H1 (cell line): ENCODE measurements around the gene PCDHGA1. TPM values are rescaled to one million over a fixed set of nuclear protein-coding genes. Genes with fewer than 3 reads are reported as not detected.

Experiments
- ASH2L ChIP-seq: fragments of 200-600, 300-600 bp; sonication (generic); IDR thresholded peaks from one replicate; pipeline ENCODE4 v1.7.1; 2017; ENCODE audit warnings: low read length
- CBX8 ChIP-seq: fragments of 300-800, 300-1000 bp; sonication (generic); IDR thresholded peaks from 2 replicates; pipeline ENCODE4 v1.7.1; 2016; ENCODE audit warnings: low read depth, low read length, borderline replicate concordance
- CEBPB ChIP-seq: IDR thresholded peaks from 2 replicates; pipeline ENCODE4 v1.6.1; 2012; ENCODE audit warnings: low read depth, low read length
- CREB1 ChIP-seq: IDR thresholded peaks from 2 replicates; pipeline ENCODE4 v1.6.1; 2012; ENCODE audit warnings: inconsistent platforms
- EGR1 ChIP-seq: IDR thresholded peaks from 2 replicates; pipeline ENCODE4 v1.6.1; 2011; ENCODE audit warnings: low read depth, low read length, borderline replicate concordance
- FOSL1 ChIP-seq: IDR thresholded peaks from 2 replicates; pipeline ENCODE4 v1.6.1; 2011; ENCODE audit warnings: mild to moderate bottlenecking, low read depth, low read length, moderate library complexity; ENCODE audit not compliant: insufficient read depth
- GABPA ChIP-seq: IDR thresholded peaks from 2 replicates; pipeline ENCODE4 v1.6.1; 2011; ENCODE audit warnings: mild to moderate bottlenecking, low read length, moderate library complexity, borderline replicate concordance; ENCODE audit not compliant: insufficient read depth
- JUN ChIP-seq: IDR thresholded peaks from 2 replicates; pipeline ENCODE4 v1.6.1; 2011; ENCODE audit warnings: low read depth, mild to moderate bottlenecking, improper control_type of control experiment, low read length
- KDM4A ChIP-seq: IDR thresholded peaks from one replicate; pipeline ENCODE4 v1.7.1; 2012; ENCODE audit warnings: low read depth, mild to moderate bottlenecking, moderate library complexity, low read length, inconsistent platforms; ENCODE audit not compliant: severe bottlenecking
- KDM5A ChIP-seq: fragments of 200-600 bp; IDR thresholded peaks from 2 replicates; pipeline ENCODE4 v1.7.1; 2012; ENCODE audit warnings: mild to moderate bottlenecking, low read length, inconsistent platforms, mixed read lengths
- MAFK ChIP-seq: IDR thresholded peaks from 2 replicates; pipeline ENCODE4 v1.6.1; 2012; ENCODE audit warnings: low read depth, mild to moderate bottlenecking, improper control_type of control experiment, low read length
- NANOG ChIP-seq: IDR thresholded peaks from 2 replicates; pipeline ENCODE4 v1.6.1; 2011; ENCODE audit warnings: low read length, low read depth, mild to moderate bottlenecking, inconsistent platforms; ENCODE audit not compliant: insufficient read depth, poor library complexity, severe bottlenecking
- POLR2A ChIP-seq, 2 experiments: IDR thresholded peaks; 1 replicate in 1 of 2; 2 replicates in 1 of 2; pipeline ENCODE4 v1.6.1; 2011; ENCODE audit warnings: low read depth in 2 of 2, low read length in 2 of 2, mild to moderate bottlenecking in 2 of 2; ENCODE audit errors: control extremely low read depth in 1 of 2
- POLR2AphosphoS5 ChIP-seq: IDR thresholded peaks from 2 replicates; pipeline ENCODE4 v1.6.1; 2011; ENCODE audit warnings: low read depth, low read length
- RXRA ChIP-seq: IDR thresholded peaks from 2 replicates; pipeline ENCODE4 v1.6.1; 2011; ENCODE audit warnings: low read depth, mild to moderate bottlenecking, low read length, moderate library complexity; ENCODE audit not compliant: insufficient read depth
- SP1 ChIP-seq: IDR thresholded peaks from 2 replicates; pipeline ENCODE4 v1.6.1; 2011; ENCODE audit warnings: low read depth, low read length
- SP2 ChIP-seq: IDR thresholded peaks from 2 replicates; pipeline ENCODE4 v1.6.1; 2012; ENCODE audit warnings: mild to moderate bottlenecking, low read length, inconsistent platforms
- SP4 ChIP-seq: IDR thresholded peaks from 2 replicates; pipeline ENCODE4 v1.6.1; 2012; ENCODE audit warnings: low read length, inconsistent platforms
- SRF ChIP-seq: IDR thresholded peaks from 2 replicates; pipeline ENCODE4 v1.6.1; 2011; ENCODE audit warnings: mild to moderate bottlenecking, low read depth, low read length, moderate library complexity
- TAF7 ChIP-seq: optimal IDR thresholded peaks from 2 replicates; pipeline ENCODE3; 2011; ENCODE audit warnings: low read depth, mild to moderate bottlenecking, inconsistent platforms, low read length, moderate library complexity, borderline replicate concordance
- YY1 ChIP-seq: IDR thresholded peaks from 2 replicates; pipeline ENCODE4 v1.6.1; 2011; ENCODE audit warnings: low read depth, mild to moderate bottlenecking, low read length
- polyA plus RNA-seq, 7 experiments: library from polyadenylated mRNA; depleted of rRNA in 3 of 7; stranded (reverse) in 5 of 7; unstranded in 2 of 7; fragments of >200 nt in 5 of 7; fragments of 200-250 nt in 2 of 7; gene quantifications; 1 replicate in 5 of 7; 2 replicates in 1 of 7; 4 replicates in 1 of 7; pipeline versions ENCODE4 v1.2.1 to v1.2.3, GENCODE V29; 2011 to 2013; ENCODE audit warnings: missing spikeins in 2 of 7, mixed read lengths in 2 of 7
- total RNA-seq: library from RNA; stranded (reverse); fragmentation: NEBNext Ultra II Directional; extraction: Animal tissue kit (Norgen Biotek cat#: 25700); gene quantifications from 2 replicates; pipeline ENCODE4 v1.2.1, GENCODE V29; 2021
- TF ChIP-seq, protein P1 (sequence below): IDR thresholded peaks from 2 replicates; pipeline ENCODE4 v1.6.1; 2011; ENCODE audit warnings: low read depth, mild to moderate bottlenecking, low read length; ENCODE audit not compliant: insufficient read depth
- TF ChIP-seq, protein P2 (sequence below): IDR thresholded peaks from 2 replicates; pipeline ENCODE4 v1.6.1; 2011; ENCODE audit warnings: low read length, improper control_type of control experiment
- TF ChIP-seq, protein P3 (sequence below): IDR thresholded peaks from 2 replicates; pipeline ENCODE4 v1.6.1; 2012; ENCODE audit warnings: low read length, inconsistent platforms

Gene PCDHGA1
- total and polyA plus RNA-seq, 2 of the 8 experiments (the other 6 are each of a cell fraction or from before 2014, with no cell fraction given): 0.57 to 0.89 TPM

DNA sequence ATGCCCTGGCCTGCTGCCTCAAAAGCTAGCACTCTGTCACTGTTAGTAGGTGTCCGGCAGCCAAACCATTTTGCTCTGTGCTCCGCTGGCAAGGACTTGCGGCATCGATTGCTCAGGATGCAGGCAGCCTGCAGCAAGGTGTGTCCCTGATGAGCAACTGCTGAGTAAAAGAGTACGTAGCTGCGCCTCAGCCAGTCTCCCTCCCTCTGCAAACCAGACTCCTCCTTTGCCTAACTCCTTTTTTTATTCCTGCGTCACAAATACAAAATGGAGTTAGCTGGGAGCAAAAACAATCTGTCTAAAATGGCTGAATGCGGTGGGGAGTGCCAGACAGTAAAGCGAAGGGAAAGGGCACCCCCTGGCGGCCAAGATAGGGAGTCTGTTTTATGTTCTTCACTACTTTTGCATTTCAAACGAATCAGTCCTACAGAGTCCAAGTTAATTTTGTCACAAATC is 227.4 kb downstream of the PCDHGA1 start (continued):
- TF ChIP-seq FOSL1: no peak
- no peak for TF ChIP-seq GABPA
- TF ChIP-seq CEBPB: no peak
- TF ChIP-seq KDM4A: no peak
- TF ChIP-seq JUN: no peak
- TF ChIP-seq RXRA: no peak
- peak; percentile 44 to 60 for TF ChIP-seq POLR2A (IDR thresholded peaks at IDR 0.05; ENCODE audit: control extremely low read depth in 1 of 2, low read depth in 2 of 2, low read length in 2 of 2)
- no peak for TF ChIP-seq SP4
- TF ChIP-seq TAF7: peak; percentile 25
- no peak for TF ChIP-seq MAFK
- no peak for TF ChIP-seq CBX8
- 0 out of 2 replicates have a peak, but pooled peaks have one; percentile 36 for TF ChIP-seq SRF
- no peak for TF ChIP-seq SP2
- no peak for TF ChIP-seq KDM5A
- peak; percentile 45; the same call in 1 of the 2 replicates for TF ChIP-seq EGR1
- TF ChIP-seq, protein P1, sequence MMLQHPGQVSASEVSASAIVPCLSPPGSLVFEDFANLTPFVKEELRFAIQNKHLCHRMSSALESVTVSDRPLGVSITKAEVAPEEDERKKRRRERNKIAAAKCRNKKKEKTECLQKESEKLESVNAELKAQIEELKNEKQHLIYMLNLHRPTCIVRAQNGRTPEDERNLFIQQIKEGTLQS: no peak
- TF ChIP-seq POLR2AphosphoS5: peak; percentile 73
- no peak for TF ChIP-seq NANOG
- TF ChIP-seq, protein P2, sequence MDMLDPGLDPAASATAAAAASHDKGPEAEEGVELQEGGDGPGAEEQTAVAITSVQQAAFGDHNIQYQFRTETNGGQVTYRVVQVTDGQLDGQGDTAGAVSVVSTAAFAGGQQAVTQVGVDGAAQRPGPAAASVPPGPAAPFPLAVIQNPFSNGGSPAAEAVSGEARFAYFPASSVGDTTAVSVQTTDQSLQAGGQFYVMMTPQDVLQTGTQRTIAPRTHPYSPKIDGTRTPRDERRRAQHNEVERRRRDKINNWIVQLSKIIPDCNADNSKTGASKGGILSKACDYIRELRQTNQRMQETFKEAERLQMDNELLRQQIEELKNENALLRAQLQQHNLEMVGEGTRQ: no peak
- peak; percentile 78 for TF ChIP-seq ASH2L
- TF ChIP-seq CREB1: peak; percentile 74; the same call in 1 of the 2 replicates
- TF ChIP-seq YY1: peak; percentile 100
- TF ChIP-seq SP1: 0 out of 2 replicates have a peak, but pooled peaks have one; percentile 26
- TF ChIP-seq, protein P3, sequence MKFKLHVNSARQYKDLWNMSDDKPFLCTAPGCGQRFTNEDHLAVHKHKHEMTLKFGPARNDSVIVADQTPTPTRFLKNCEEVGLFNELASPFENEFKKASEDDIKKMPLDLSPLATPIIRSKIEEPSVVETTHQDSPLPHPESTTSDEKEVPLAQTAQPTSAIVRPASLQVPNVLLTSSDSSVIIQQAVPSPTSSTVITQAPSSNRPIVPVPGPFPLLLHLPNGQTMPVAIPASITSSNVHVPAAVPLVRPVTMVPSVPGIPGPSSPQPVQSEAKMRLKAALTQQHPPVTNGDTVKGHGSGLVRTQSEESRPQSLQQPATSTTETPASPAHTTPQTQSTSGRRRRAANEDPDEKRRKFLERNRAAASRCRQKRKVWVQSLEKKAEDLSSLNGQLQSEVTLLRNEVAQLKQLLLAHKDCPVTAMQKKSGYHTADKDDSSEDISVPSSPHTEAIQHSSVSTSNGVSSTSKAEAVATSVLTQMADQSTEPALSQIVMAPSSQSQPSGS: peak; percentile 90
